Colonic mucosa (tissue), 4 donors: Measurements from ENCODE around the gene AURKA. TPM values are rescaled to one million over a fixed set of nuclear protein-coding genes. Genes with fewer than 3 reads are reported as not detected.

Source experiments
- DNase-seq: peaks from one replicate; pipeline ENCODE4 v3.0.0-alpha.2; 2020
- H3K27ac ChIP-seq: fragments of 200-600 bp; one replicate; pipeline ENCODE4 v1.8.0; 2021
- H3K27me3 ChIP-seq: fragments of 200-600 bp; one replicate; pipeline ENCODE4 v1.8.0; 2021
- H3K36me3 ChIP-seq: fragments of 200-600 bp; one replicate; pipeline ENCODE4 v1.8.0; 2021
- H3K4me1 ChIP-seq: fragments of 200-600 bp; one replicate; pipeline ENCODE4 v1.8.0; 2021; ENCODE audit warnings: mild to moderate bottlenecking
- H3K4me3 ChIP-seq: fragments of 200-600 bp; one replicate; pipeline ENCODE4 v1.8.0; 2021
- H3K9ac ChIP-seq, 2 donors: one replicate each; pipeline ENCODE4 v1.7.0; 2013; ENCODE audit warnings: control low read depth in 2 of 2, low read depth in 2 of 2, low read length in 2 of 2
- H3K9me3 ChIP-seq: fragments of 200-600 bp; one replicate; pipeline ENCODE4 v1.8.0; 2021
- intact Hi-C: fragments of 100-400 bp; cut with DNase I; formaldehyde crosslinking; loops from one replicate; pipeline ENCODE4 v1.14.1; 2022
- total RNA-seq, 2 donors: library from RNA; stranded (reverse); fragmentation: NEBNext Ultra II Directional in 1 of 2; extraction: Animal tissue kit (Norgen Biotek cat#: 25700) in 1 of 2; gene quantifications; one replicate each; pipeline ENCODE4 v1.2.1, GENCODE V29; 2021
- TF ChIP-seq, protein P1 (sequence below): fragments of 200-600 bp; IDR thresholded peaks from one replicate; pipeline ENCODE4 v1.8.0; 2022; ENCODE audit warnings: antibody characterized with exemption, mild to moderate bottlenecking
- donor health status: healthy.
- donor health status: DM: no; HTN: no; CAD: no.
- donor health status: DM: no; HTN: no; CAD: no.

Gene AURKA
- total RNA-seq, 2 donors from 2014 or later, result 25.6 to 62.4 TPM

DNA sequence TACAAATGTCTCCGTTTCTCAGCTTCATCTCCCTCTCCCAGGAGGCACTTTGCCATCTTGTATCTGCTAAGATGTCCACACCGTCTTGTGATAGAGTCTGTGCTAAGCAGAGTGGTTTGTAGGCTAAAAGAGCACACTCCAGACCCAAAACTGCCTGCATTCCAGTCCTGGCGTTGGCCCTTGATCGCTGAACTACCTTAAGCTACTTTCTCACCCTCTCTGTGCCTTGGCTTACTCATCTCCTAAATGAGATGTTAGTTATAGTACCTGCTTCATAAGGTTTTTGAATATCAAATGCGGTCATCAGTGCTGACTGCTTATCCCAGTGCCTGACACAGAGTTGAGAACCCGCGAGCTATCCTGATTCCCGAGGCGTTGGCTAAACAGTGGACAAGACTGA lies 34.0 kb upstream of the AURKA start:
- Histone ChIP-seq H3K4me3 (no peak overlapping the region), H3K9ac (no peak overlapping the region), H3K36me3 (no peaks in the 10 kb centered on the region), H3K4me1 (no peaks in the 10 kb centered on the region), H3K9me3 (no peaks in the 10 kb centered on the region), H3K27ac (no peak overlapping the region), H3K27me3 (no peaks in the 10 kb centered on the region)
- TF ChIP-seq, protein P1, sequence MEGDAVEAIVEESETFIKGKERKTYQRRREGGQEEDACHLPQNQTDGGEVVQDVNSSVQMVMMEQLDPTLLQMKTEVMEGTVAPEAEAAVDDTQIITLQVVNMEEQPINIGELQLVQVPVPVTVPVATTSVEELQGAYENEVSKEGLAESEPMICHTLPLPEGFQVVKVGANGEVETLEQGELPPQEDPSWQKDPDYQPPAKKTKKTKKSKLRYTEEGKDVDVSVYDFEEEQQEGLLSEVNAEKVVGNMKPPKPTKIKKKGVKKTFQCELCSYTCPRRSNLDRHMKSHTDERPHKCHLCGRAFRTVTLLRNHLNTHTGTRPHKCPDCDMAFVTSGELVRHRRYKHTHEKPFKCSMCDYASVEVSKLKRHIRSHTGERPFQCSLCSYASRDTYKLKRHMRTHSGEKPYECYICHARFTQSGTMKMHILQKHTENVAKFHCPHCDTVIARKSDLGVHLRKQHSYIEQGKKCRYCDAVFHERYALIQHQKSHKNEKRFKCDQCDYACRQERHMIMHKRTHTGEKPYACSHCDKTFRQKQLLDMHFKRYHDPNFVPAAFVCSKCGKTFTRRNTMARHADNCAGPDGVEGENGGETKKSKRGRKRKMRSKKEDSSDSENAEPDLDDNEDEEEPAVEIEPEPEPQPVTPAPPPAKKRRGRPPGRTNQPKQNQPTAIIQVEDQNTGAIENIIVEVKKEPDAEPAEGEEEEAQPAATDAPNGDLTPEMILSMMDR, result no peak
- intact Hi-C loops, result no loop called here
- no peak for DNase-seq

DNA sequence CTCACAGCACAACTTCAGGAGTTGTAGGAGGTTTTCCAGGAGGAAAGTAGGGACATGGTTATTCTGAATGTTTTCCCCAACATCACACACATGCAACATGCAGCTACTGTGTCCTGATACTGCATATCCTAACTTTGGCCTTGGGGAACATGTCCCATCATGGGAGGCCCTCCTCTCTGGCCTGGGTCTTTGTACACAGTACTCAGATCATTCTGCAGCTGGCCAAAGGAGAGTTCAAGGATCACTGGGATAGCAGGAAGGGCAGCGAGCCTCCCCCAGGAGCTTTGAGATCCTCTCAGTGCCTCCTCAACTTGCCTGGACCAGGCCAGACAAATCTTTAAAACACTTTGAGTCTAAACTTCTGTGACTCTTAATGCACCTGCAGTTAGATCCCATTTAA lies 32.9 kb upstream of the AURKA start:
- TF ChIP-seq, protein P1, result no peak

DNA sequence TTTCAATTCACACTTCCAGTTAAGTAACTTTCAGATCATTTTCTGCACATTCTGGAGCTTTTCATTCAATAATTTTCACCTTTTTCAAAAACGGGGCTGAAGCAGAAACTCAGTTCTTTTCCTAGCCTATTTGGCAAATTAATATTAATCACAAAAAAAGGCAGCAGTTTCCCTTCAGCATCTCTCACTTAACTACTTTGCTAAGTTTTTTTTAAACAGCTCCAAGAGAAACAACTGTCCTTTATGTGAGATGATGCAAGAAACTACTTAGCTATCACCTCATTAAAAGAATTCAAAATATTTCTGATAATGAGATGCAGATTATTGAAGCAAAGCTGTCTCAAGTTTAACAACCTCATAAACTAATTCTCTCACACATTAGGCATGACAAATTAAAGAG lies 31.9 kb upstream of the AURKA start:
- H3K27me3 ChIP-seq, result no peaks in the 10 kb centered on the region
- no peaks in the 10 kb centered on the region for H3K36me3 ChIP-seq
- H3K27ac ChIP-seq, result no peak overlapping the region
- no peaks in the 10 kb centered on the region for H3K4me1 ChIP-seq
- DNase-seq, result no peak
- no peak overlapping the region for H3K4me3 ChIP-seq
- no peaks in the 10 kb centered on the region for H3K9me3 ChIP-seq
- intact Hi-C loops, result no loop called here
- H3K9ac ChIP-seq, result no peak overlapping the region
- TF ChIP-seq, protein P1, result no peak

More for the DNA sequence above, 32.9 kb upstream of the AURKA start:
- H3K27ac ChIP-seq, result no peak overlapping the region
- no peak overlapping the region for H3K4me3 ChIP-seq
- no peaks in the 10 kb centered on the region for H3K4me1 ChIP-seq
- no peaks in the 10 kb centered on the region for H3K9me3 ChIP-seq
- H3K36me3 ChIP-seq, result no peaks in the 10 kb centered on the region
- no peak overlapping the region for H3K9ac ChIP-seq
- DNase-seq, result no peak
- H3K27me3 ChIP-seq, result no peaks in the 10 kb centered on the region
- intact Hi-C loops, result no loop called here

DNA sequence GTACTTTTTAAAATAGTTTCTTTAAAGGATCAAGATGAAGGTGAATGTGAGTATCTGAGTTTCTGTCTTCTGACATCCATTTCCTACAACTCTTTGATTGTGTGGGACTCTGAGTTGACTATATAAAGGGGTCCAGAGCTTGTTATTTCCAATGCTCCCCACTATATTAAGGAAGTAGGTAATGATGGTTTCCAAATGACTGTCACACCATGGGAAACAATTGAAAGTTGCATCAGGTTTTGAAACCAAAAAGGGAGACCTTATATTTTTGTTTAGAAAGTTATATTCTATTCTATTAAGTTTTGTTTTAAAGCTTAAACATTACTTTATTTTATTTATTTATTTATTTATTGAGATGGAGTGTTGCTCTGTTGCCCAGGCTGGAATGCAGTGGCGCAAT lies 31.2 kb upstream of the AURKA start:
- Histone ChIP-seq H3K27ac (no peak overlapping the region), H3K4me1 (no peaks in the 10 kb centered on the region), H3K4me3 (no peak overlapping the region), H3K9me3 (no peaks in the 10 kb centered on the region), H3K36me3 (no peaks in the 10 kb centered on the region), H3K27me3 (no peaks in the 10 kb centered on the region), H3K9ac (no peak overlapping the region)
- TF ChIP-seq, protein P1, result no peak
- intact Hi-C loops, result no loop called here
- DNase-seq, result no peak

DNA sequence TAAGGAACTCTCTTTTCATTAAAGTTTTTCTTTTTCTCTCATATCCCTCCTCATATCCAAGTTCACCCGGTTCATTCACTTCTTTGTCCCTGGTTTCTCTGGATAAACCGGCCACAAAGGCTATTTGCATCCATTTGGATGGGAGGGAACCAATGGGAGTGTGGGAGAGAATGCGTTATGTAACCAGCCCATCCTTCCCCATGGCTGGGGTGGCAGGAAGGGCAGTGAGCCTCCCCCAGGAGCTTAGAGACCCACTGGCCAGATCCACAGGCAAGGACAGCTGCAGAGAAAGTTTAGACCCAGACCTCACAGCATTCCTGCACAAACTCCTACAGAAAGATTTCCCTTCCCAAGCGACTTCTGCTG lies 30.8 kb upstream of the AURKA start:
- H3K27ac ChIP-seq, result no peak overlapping the region
- H3K9ac ChIP-seq, result no peak overlapping the region
- TF ChIP-seq, protein P1, result no peak

More for the DNA sequence above, 30.8 kb upstream of the AURKA start:
- intact Hi-C loops, result no loop called here
- no peak overlapping the region for H3K4me3 ChIP-seq
- no peaks in the 10 kb centered on the region for H3K4me1 ChIP-seq
- no peaks in the 10 kb centered on the region for H3K9me3 ChIP-seq
- no peaks in the 10 kb centered on the region for H3K27me3 ChIP-seq
- no peaks in the 10 kb centered on the region for H3K36me3 ChIP-seq
- DNase-seq, result no peak
